BJ (cell line): ENCODE results near the gene PAIP2B. TPM values are rescaled to one million over a fixed set of nuclear protein-coding genes. Genes with fewer than 3 reads are reported as not detected.

Experiments used
- CTCF ChIA-PET: fragments of 350-600 bp; formaldehyde crosslinking; extraction: SDS; loops from one replicate; lab custom pipeline; 2021; ENCODE audit warnings: antibody characterized with exemption, inconsistent platforms; lab: Yijun Ruan, JAX
- POLR2A ChIA-PET: fragments of 300-600 bp; sonication (Branson Sonifier 250); formaldehyde crosslinking; extraction: SDS; loops from one replicate; lab custom pipeline; 2021; ENCODE audit warnings: antibody characterized with exemption; lab: Charles Lee
- DNase-seq: peaks from one replicate; pipeline ENCODE4 v3.0.0-alpha.2; 2011; ENCODE audit warnings: low read depth
- H3K27me3 ChIP-seq: 2 replicates; pipeline ENCODE4 v1.6.0; 2011; ENCODE audit warnings: low read length; ENCODE audit not compliant: control insufficient read depth, insufficient read depth
- H3K36me3 ChIP-seq: 2 replicates; pipeline ENCODE4 v1.5.1; 2011; ENCODE audit warnings: low read length; ENCODE audit not compliant: control insufficient read depth, insufficient read depth
- H3K4me3 ChIP-seq: 2 replicates; pipeline ENCODE4 v1.5.1; 2011; ENCODE audit warnings: low read depth, mild to moderate bottlenecking, control low read depth, low read length
- CTCF ChIP-seq: IDR thresholded peaks from 2 replicates; pipeline ENCODE4 v1.5.1; 2011; ENCODE audit warnings: low read depth, mild to moderate bottlenecking, control low read depth, inconsistent platforms, low read length, moderate library complexity; ENCODE audit not compliant: insufficient read depth
- polyA plus RNA-seq: library from polyadenylated mRNA; depleted of rRNA; stranded (reverse); fragments of >200 nt; gene quantifications from 2 replicates; pipeline ENCODE4 v1.2.3, GENCODE V29; 2011

PAIP2B gene
- polyA plus RNA-seq, 1 experiment = 0.11 TPM

GRCh38 chr2:71150082-71150816, 76.7 kb downstream of the PAIP2B start:
- no peak for TF ChIP-seq CTCF
- Histone ChIP-seq H3K36me3 (peaks cover 16% of the 10 kb centered on the region), H3K4me3 (no peak overlapping the region), H3K27me3 (peaks cover 6% of the 10 kb centered on the region)
- CTCF ChIA-PET = interaction anchor here (0.6 to 1.1 kb wide), 2 partner anchors 90 to 139 kb away, joined by 3 to 4 read pairs; no protein-coding TSS in a partner anchor
- DNase-seq = no peak
- POLR2A ChIA-PET = no interaction called here

GRCh38 chr2:71148506-71149063, 78.3 kb downstream of the PAIP2B start:
- CTCF ChIA-PET = interaction anchor here (0.7 to 2.0 kb wide), 3 partner anchors 9 to 48 kb away, joined by 3 to 6 read pairs (median 5); no protein-coding TSS in a partner anchor
- no peak for DNase-seq
- peaks cover 26% of the 10 kb centered on the region for H3K36me3 ChIP-seq
- 0 out of 2 replicates have a peak, but pooled peaks cover under 1% of the 10 kb centered on the region for H3K27me3 ChIP-seq
- no peak for TF ChIP-seq CTCF
- POLR2A ChIA-PET = no interaction called here
- no peak overlapping the region for H3K4me3 ChIP-seq

GRCh38 chr2:71143782-71144181, 83.1 kb downstream of the PAIP2B start:
- no peak for DNase-seq
- Histone ChIP-seq H3K36me3 (peaks cover 32% of the 10 kb centered on the region), H3K27me3 (no peaks in the 10 kb centered on the region), H3K4me3 (no peak overlapping the region)
- POLR2A ChIA-PET = no interaction called here
- CTCF ChIA-PET = interaction anchor here (1.8 kb wide), 1 partner anchor 13 kb away, joined by 8 read pairs; no protein-coding TSS in a partner anchor
- TF ChIP-seq CTCF = no peak

- H3K36me3 ChIP-seq = peaks cover 20% of the 10 kb centered on the region
- no peaks in the 10 kb centered on the region for H3K27me3 ChIP-seq
- no peak for TF ChIP-seq CTCF
- H3K4me3 ChIP-seq = no peak overlapping the region
- ChIA-PET POLR2A (no interaction called here), CTCF (no interaction called here)
- DNase-seq = no peak
Measured at GRCh38 chr2:71136174-71136573, 90.7 kb downstream of the PAIP2B start.

- Histone ChIP-seq H3K36me3 (peaks cover 12% of the 10 kb centered on the region), H3K27me3 (no peaks in the 10 kb centered on the region), H3K4me3 (no peak overlapping the region)
- ChIA-PET POLR2A (no interaction called here), CTCF (interaction anchor here (1.9 kb wide), 1 partner anchor 23 kb away, joined by 7 read pairs; no protein-coding TSS in a partner anchor)
- DNase-seq = no peak
- no peak for TF ChIP-seq CTCF
Measured at GRCh38 chr2:71133603-71134002, 93.3 kb downstream of the PAIP2B start.
